HG03139 (cell line): ENCODE data around the gene CLCN2.

Source experiments
- ATAC-seq: cut with Tn5 transposase; IDR thresholded peaks from one replicate; pipeline ENCODE4 v1.9.1; 2021; ENCODE audit not compliant: unreplicated experiment

CLCN2 gene

GRCh38 chr3:184361532-184361931, at the start of gene CLCN2, which contains the start of gene POLR2H:
Gene CLCN2 (minus strand): TSS chr3:184361605. CDS start chr3:184361479, 126 bp downstream.
Gene POLR2H (plus strand): TSS chr3:184361710. CDS start chr3:184363493, 1,783 bp downstream.
- peak; percentile 35 for ATAC-seq

- ATAC-seq = no peak
Observed at GRCh38 chr3:184409946-184410500, 48.6 kb upstream of the CLCN2 start.

- ATAC-seq = no peak
Observed at GRCh38 chr3:184409331-184409926, 48.0 kb upstream of the CLCN2 start.

GRCh38 chr3:184405075-184406030, 43.9 kb upstream of the CLCN2 start:
- no peak for ATAC-seq

GRCh38 chr3:184399410-184399809, 38.0 kb upstream of the CLCN2 start:
- ATAC-seq = no peak

GRCh38 chr3:184395320-184395660, 33.9 kb upstream of the CLCN2 start:
- no peak for ATAC-seq

- no peak for ATAC-seq
Observed at GRCh38 chr3:184391266-184391665, 29.9 kb upstream of the CLCN2 start.

GRCh38 chr3:184389935-184390528, 28.6 kb upstream of the CLCN2 start:
- ATAC-seq = no peak

- ATAC-seq = no peak
Observed at GRCh38 chr3:184389384-184389783, 28.0 kb upstream of the CLCN2 start.

GRCh38 chr3:184388936-184389230, 27.5 kb upstream of the CLCN2 start:
- ATAC-seq = no peak

- no peak for ATAC-seq
Observed at GRCh38 chr3:184388164-184388935, 26.9 kb upstream of the CLCN2 start.

- ATAC-seq = no peak
Observed at GRCh38 chr3:184387174-184387714, 25.8 kb upstream of the CLCN2 start.

GRCh38 chr3:184386047-184386806, 24.8 kb upstream of the CLCN2 start:
- ATAC-seq = no peak

- no peak for ATAC-seq
Observed at GRCh38 chr3:184384856-184385422, 23.5 kb upstream of the CLCN2 start.

- ATAC-seq = no peak
Observed at GRCh38 chr3:184384342-184384741, 22.9 kb upstream of the CLCN2 start.

- ATAC-seq = no peak
Observed at GRCh38 chr3:184383033-184383740, 21.8 kb upstream of the CLCN2 start.

GRCh38 chr3:184382326-184383032, 21.1 kb upstream of the CLCN2 start:
- ATAC-seq = no peak
